GM12891 (cell line): ENCODE data around the gene RDM1.

Source experiments
- PAX5 ChIP-seq: IDR thresholded peaks from 2 replicates; pipeline ENCODE4 v1.6.1; 2011; ENCODE audit warnings: low read length, moderate library complexity, mild to moderate bottlenecking; ENCODE audit not compliant: insufficient read depth, severe bottlenecking
- POLR2A ChIP-seq: IDR thresholded peaks from 2 replicates; pipeline ENCODE4 v1.6.1; 2011; ENCODE audit warnings: low read depth, low read length, control low read depth
- POLR2AphosphoS5 ChIP-seq: IDR thresholded peaks from 2 replicates; pipeline ENCODE4 v1.6.1; 2011; ENCODE audit warnings: low read depth, low read length, control low read depth
- POU2F2 ChIP-seq: IDR thresholded peaks from 2 replicates; pipeline ENCODE4 v1.6.1; 2011; ENCODE audit warnings: low read depth, mild to moderate bottlenecking, control low read depth, low read length, moderate library complexity
- SPI1 ChIP-seq: IDR thresholded peaks from 2 replicates; pipeline ENCODE4 v1.6.1; 2011; ENCODE audit warnings: low read depth, low read length, control low read depth
- TAF1 ChIP-seq: IDR thresholded peaks from 2 replicates; pipeline ENCODE4 v1.6.1; 2011; ENCODE audit warnings: low read depth, low read length, control low read depth

DNA sequence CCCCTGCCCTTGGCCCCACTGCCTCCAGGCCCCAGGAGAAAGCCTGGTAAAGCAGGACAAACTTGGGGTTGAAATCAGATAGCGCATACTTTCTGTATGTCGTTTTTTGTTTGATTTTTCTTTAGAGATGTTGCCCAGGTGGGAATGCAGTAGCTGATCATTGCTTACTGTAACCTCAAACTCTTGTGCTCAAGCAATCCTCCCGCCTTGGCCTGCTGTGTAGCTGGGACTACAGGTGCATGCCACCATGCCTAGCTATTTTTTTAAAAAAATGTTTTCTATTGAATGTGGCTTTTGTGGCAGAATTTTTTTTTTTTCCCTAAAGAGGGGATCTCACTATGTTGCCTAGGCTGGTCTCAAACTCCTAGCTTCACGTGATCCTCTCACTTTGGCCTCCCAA lies 39.3 kb downstream of the RDM1 start:
- TF ChIP-seq SPI1 (no peak), TAF1 (no peak), POLR2AphosphoS5 (no peak), POLR2A (no peak), POU2F2 (no peak), PAX5 (no peak)
